H9 (cell line): ENCODE measurements around the gene LPP. TPM values are rescaled to one million over a fixed set of nuclear protein-coding genes. Genes with fewer than 3 reads are reported as not detected.

Experiments
- DNase-seq: peaks from one replicate; pipeline ENCODE4 v3.0.0-alpha.2; 2017
- H2AFZ ChIP-seq: one replicate; pipeline ENCODE4 v1.6.1; 2013; ENCODE audit warnings: mild to moderate bottlenecking, low read length, control low read depth, moderate library complexity
- H2AK5ac ChIP-seq: 2 replicates; pipeline ENCODE4 v1.6.1; 2013; ENCODE audit warnings: low read length, control low read depth, mixed read lengths; ENCODE audit not compliant: insufficient read length
- H2BK120ac ChIP-seq: one replicate; pipeline ENCODE4 v1.6.1; 2013; ENCODE audit warnings: low read depth, mild to moderate bottlenecking, low read length, control low read depth, inconsistent platforms; ENCODE audit not compliant: poor library complexity, severe bottlenecking
- H2BK12ac ChIP-seq: 2 replicates; pipeline ENCODE4 v1.6.1; 2013; ENCODE audit warnings: low read length, control low read depth, mixed read lengths, low read depth; ENCODE audit not compliant: insufficient read length
- H2BK15ac ChIP-seq: 2 replicates; pipeline ENCODE4 v1.6.1; 2013; ENCODE audit warnings: low read depth, low read length, control low read depth
- H2BK20ac ChIP-seq: one replicate; pipeline ENCODE4 v1.6.1; 2013; ENCODE audit warnings: low read depth, mild to moderate bottlenecking, low read length, control low read depth, inconsistent platforms; ENCODE audit not compliant: poor library complexity, severe bottlenecking
- H2BK5ac ChIP-seq: 2 replicates; pipeline ENCODE4 v1.6.1; 2013; ENCODE audit warnings: low read length, control low read depth, mixed read lengths; ENCODE audit not compliant: insufficient read length
- H3K14ac ChIP-seq: 2 replicates; pipeline ENCODE4 v1.6.1; 2013; ENCODE audit warnings: low read length, control low read depth; ENCODE audit not compliant: insufficient read depth
- H3K18ac ChIP-seq: 2 replicates; pipeline ENCODE4 v1.6.1; 2013; ENCODE audit warnings: low read depth, mild to moderate bottlenecking, mixed read lengths, low read length, control low read depth; ENCODE audit not compliant: insufficient read length
- H3K23ac ChIP-seq: 2 replicates; pipeline ENCODE4 v1.6.1; 2013; ENCODE audit warnings: low read length, control low read depth, mixed read lengths, low read depth; ENCODE audit not compliant: insufficient read length
- H3K23me2 ChIP-seq: 2 replicates; pipeline ENCODE4 v1.6.1; 2013; ENCODE audit warnings: low read depth, mild to moderate bottlenecking, mixed read lengths, low read length, control low read depth; ENCODE audit not compliant: insufficient read length, poor library complexity, severe bottlenecking
- H3K27ac ChIP-seq: 2 replicates; pipeline ENCODE4 v1.5.1; 2013; ENCODE audit warnings: low read length, control low read depth, mixed read lengths, low read depth; ENCODE audit not compliant: insufficient read length
- H3K27me3 ChIP-seq: 2 replicates; pipeline ENCODE4 v1.6.1; 2013; ENCODE audit warnings: low read length, control low read depth, inconsistent platforms; ENCODE audit not compliant: insufficient read depth
- H3K4ac ChIP-seq: 2 replicates; pipeline ENCODE4 v1.6.1; 2013; ENCODE audit warnings: low read depth, mild to moderate bottlenecking, control low read depth, inconsistent platforms, low read length, moderate library complexity
- H3K4me1 ChIP-seq: 2 replicates; pipeline ENCODE4 v1.6.1; 2013; ENCODE audit warnings: low read length, control low read depth, inconsistent platforms; ENCODE audit not compliant: insufficient read depth
- H3K4me2 ChIP-seq: 2 replicates; pipeline ENCODE4 v1.6.1; 2013; ENCODE audit warnings: low read length, control low read depth, mixed read lengths; ENCODE audit not compliant: insufficient read length, insufficient read depth
- H3K56ac ChIP-seq: 2 replicates; pipeline ENCODE4 v1.6.1; 2013; ENCODE audit warnings: low read depth, mild to moderate bottlenecking, mixed read lengths, low read length, control low read depth; ENCODE audit not compliant: insufficient read length
- H3K79me1 ChIP-seq: 2 replicates; pipeline ENCODE4 v1.6.1; 2013; ENCODE audit warnings: low read depth, mild to moderate bottlenecking, moderate library complexity, low read length, control low read depth, inconsistent platforms; ENCODE audit not compliant: insufficient read depth, poor library complexity, severe bottlenecking
- H3K79me2 ChIP-seq: 2 replicates; pipeline ENCODE4 v1.6.1; 2013; ENCODE audit warnings: low read length, control low read depth, inconsistent platforms; ENCODE audit not compliant: insufficient read depth
- H3K9ac ChIP-seq: 2 replicates; pipeline ENCODE4 v1.6.1; 2013; ENCODE audit warnings: low read length, control low read depth, mixed read lengths; ENCODE audit not compliant: insufficient read length; ENCODE audit errors: extremely low read depth
- H3K9me3 ChIP-seq: one replicate; pipeline ENCODE4 v1.6.1; 2013; ENCODE audit warnings: low read depth, low read length, inconsistent platforms; ENCODE audit not compliant: control insufficient read depth
- H3T11ph ChIP-seq: one replicate; pipeline ENCODE4 v1.6.1; 2013; ENCODE audit warnings: mild to moderate bottlenecking, low read length, control low read depth, inconsistent platforms
- H4K20me1 ChIP-seq: one replicate; pipeline ENCODE4 v1.6.1; 2013; ENCODE audit not compliant: control insufficient read depth, insufficient read length, insufficient read depth
- H4K5ac ChIP-seq: 2 replicates; pipeline ENCODE4 v1.6.1; 2013; ENCODE audit warnings: low read depth, mild to moderate bottlenecking, mixed read lengths, low read length, control low read depth; ENCODE audit not compliant: insufficient read length
- H4K8ac ChIP-seq: replicated peaks from 2 replicates; pipeline ENCODE4 v1.6.1; 2013; ENCODE audit warnings: low read length, control low read depth, mixed read lengths, low read depth; ENCODE audit not compliant: insufficient read length
- H4K91ac ChIP-seq: 2 replicates; pipeline ENCODE4 v1.6.1; 2013; ENCODE audit warnings: low read depth, mild to moderate bottlenecking, moderate library complexity, mixed read lengths, low read length, control low read depth; ENCODE audit not compliant: insufficient read length
- H3K27ac Mint-ChIP-seq, 3 experiments: 2 replicates in 2 of 3; 3 replicates in 1 of 3; pipeline ENCODE4 v1.8.0; 2020 to 2021; ENCODE audit warnings: mixed read lengths in 3 of 3, mild to moderate bottlenecking in 1 of 3, moderate library complexity in 1 of 3
- H3K27me3 Mint-ChIP-seq: 2 replicates; pipeline ENCODE4 v1.8.0; 2021; ENCODE audit warnings: low read depth, mild to moderate bottlenecking, moderate library complexity, mixed read lengths
- H3K36me3 Mint-ChIP-seq, 3 experiments: 2 replicates in 2 of 3; 3 replicates in 1 of 3; pipeline ENCODE4 v1.8.0; 2020 to 2021; ENCODE audit warnings: low read depth in 3 of 3, mixed read lengths in 3 of 3; ENCODE audit not compliant: insufficient read depth in 1 of 3
- H3K4me1 Mint-ChIP-seq, 2 experiments: 2 replicates each; pipeline ENCODE4 v1.8.0; 2020; ENCODE audit warnings: mixed read lengths in 2 of 2
- H3K4me3 Mint-ChIP-seq, 2 experiments: 2 replicates in 1 of 2; 3 replicates in 1 of 2; pipeline ENCODE4 v1.8.0; 2020 to 2021; ENCODE audit warnings: mild to moderate bottlenecking in 2 of 2, mixed read lengths in 2 of 2, moderate library complexity in 1 of 2
- H3K9me3 Mint-ChIP-seq, 2 experiments: 2 replicates in 1 of 2; 3 replicates in 1 of 2; pipeline ENCODE4 v1.8.0; 2020; ENCODE audit warnings: mild to moderate bottlenecking in 2 of 2, mixed read lengths in 2 of 2, moderate library complexity in 1 of 2
- WGBS: extraction: QIAGEN DNeasy Blood & Tissue Kit; methylation state at CpG from one replicate; pipeline ENCODE4 v1.1.7; 2013; ENCODE audit warnings: missing lambda C conversion rate, low lambda C conversion rate, mixed read lengths; ENCODE audit not compliant: insufficient read length; ENCODE audit errors: extremely low coverage; 5-methylcytosine and 5-hydroxymethylcytosine counted together
- total RNA-seq: library from RNA; stranded (reverse); gene quantifications from 2 replicates; pipeline ENCODE4 v1.2.1, GENCODE V29; 2021
- TF ChIP-seq, protein P1 (sequence below): fragments of 200-600 bp; sonication (generic); conservative IDR thresholded peaks from 3 replicates; pipeline ENCODE4 v1.8.0; 2021; ENCODE audit warnings: antibody characterized with exemption, mild to moderate bottlenecking

The LPP gene
- total RNA-seq, 1 experiment from 2014 or later: 64.6 TPM

DNA sequence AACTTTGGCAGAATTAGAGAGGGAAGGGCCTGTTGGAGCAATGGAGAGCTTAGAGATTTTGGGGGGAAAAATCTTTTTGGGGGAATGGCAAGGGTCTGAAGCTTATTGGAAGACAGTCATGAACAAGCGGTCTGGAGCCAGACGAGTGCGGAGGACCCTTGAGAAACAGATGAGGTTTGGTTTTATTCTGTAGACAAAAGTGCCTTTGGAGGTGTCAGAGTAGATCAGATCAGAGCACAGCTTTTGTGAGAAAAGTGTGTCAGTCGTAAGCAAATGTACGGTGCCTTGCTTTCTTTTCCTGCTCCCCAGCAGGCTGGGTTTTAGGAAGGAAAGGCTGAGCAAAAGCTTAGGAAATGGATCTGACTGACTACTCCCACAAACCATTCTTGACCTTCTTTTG lies 781.0 kb downstream of the LPP start:
- peaks cover 0 to 10% (median 2%) of the 10 kb centered on the region in 3 experiments; a peak in 5 of 7 replicates for H3K36me3 Mint-ChIP-seq
- Histone ChIP-seq H4K5ac (no peak overlapping the region), H2BK15ac (no peak overlapping the region), H2BK20ac (no peak overlapping the region), H4K20me1 (no peaks in the 10 kb centered on the region), H3K79me1 (no peaks in the 10 kb centered on the region), H3K27ac (no peak overlapping the region), H2BK120ac (no peak overlapping the region), H3K9me3 (no peaks in the 10 kb centered on the region), H3T11ph (no peak overlapping the region), H2BK5ac (no peak overlapping the region), H4K91ac (no peak overlapping the region), H2AFZ (no peak overlapping the region), H4K8ac (no peak overlapping the region), H3K27me3 (no peaks in the 10 kb centered on the region), H3K4me1 (no peaks in the 10 kb centered on the region; the same call in 1 of the 2 replicates), H3K14ac (no peak overlapping the region), H3K23me2 (no peaks in the 10 kb centered on the region), H3K18ac (no peak overlapping the region), H2BK12ac (no peak overlapping the region), H3K4ac (no peak overlapping the region), H3K4me2 (no peak overlapping the region), H3K23ac (no peak overlapping the region), H3K9ac (no peak overlapping the region), H3K79me2 (no peaks in the 10 kb centered on the region), H3K56ac (no peak overlapping the region), H2AK5ac (no peak overlapping the region)
- TF ChIP-seq, protein P1, sequence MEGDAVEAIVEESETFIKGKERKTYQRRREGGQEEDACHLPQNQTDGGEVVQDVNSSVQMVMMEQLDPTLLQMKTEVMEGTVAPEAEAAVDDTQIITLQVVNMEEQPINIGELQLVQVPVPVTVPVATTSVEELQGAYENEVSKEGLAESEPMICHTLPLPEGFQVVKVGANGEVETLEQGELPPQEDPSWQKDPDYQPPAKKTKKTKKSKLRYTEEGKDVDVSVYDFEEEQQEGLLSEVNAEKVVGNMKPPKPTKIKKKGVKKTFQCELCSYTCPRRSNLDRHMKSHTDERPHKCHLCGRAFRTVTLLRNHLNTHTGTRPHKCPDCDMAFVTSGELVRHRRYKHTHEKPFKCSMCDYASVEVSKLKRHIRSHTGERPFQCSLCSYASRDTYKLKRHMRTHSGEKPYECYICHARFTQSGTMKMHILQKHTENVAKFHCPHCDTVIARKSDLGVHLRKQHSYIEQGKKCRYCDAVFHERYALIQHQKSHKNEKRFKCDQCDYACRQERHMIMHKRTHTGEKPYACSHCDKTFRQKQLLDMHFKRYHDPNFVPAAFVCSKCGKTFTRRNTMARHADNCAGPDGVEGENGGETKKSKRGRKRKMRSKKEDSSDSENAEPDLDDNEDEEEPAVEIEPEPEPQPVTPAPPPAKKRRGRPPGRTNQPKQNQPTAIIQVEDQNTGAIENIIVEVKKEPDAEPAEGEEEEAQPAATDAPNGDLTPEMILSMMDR: no peak
- H3K27ac Mint-ChIP-seq: no peak overlapping the region
- no peaks in the 10 kb centered on the region for H3K27me3 Mint-ChIP-seq
- no CpG with 5 or more reads among the region's 5 CpGs for WGBS
- DNase-seq: no peak
- H3K4me1 Mint-ChIP-seq: peaks cover 16 to 21% of the 10 kb centered on the region in 2 experiments
- no peak overlapping the region for H3K4me3 Mint-ChIP-seq
- no peaks in the 10 kb centered on the region; a peak in 1 of 5 replicates for H3K9me3 Mint-ChIP-seq
